NOMO-1 treated with DMSO at 0.1 percent for 48 hours (cell line): Measurements from ENCODE around the gene MTX3.

Experiments
- DNase-seq: peaks from one replicate; lab custom pipeline; 2025; ENCODE audit not compliant: unreplicated experiment; lab: John Stamatoyannopoulos, UW

Gene MTX3

GRCh38 chr5:79936646-79937216, 54.3 kb downstream of the MTX3 start:
- DNase-seq: no peak

GRCh38 chr5:79936002-79936645, 54.9 kb downstream of the MTX3 start:
- no peak for DNase-seq

- DNase-seq: no peak
Measured at GRCh38 chr5:79934681-79935080, 56.4 kb downstream of the MTX3 start.

GRCh38 chr5:79932510-79933504, 58.3 kb downstream of the MTX3 start:
- DNase-seq: no peak

GRCh38 chr5:79931866-79932265, 59.2 kb downstream of the MTX3 start:
- no peak for DNase-seq

GRCh38 chr5:79931409-79931808, 59.7 kb downstream of the MTX3 start:
- DNase-seq: no peak

- DNase-seq: no peak
Measured at GRCh38 chr5:79929095-79929494, 62.0 kb downstream of the MTX3 start.
